Left ventricle myocardium inferior (tissue), 1 donor: ENCODE measurements around the gene TYW5. TPM values are rescaled to one million over a fixed set of nuclear protein-coding genes. Genes with fewer than 3 reads are reported as not detected.

Experiments used
- DNase-seq: peaks from one replicate; pipeline ENCODE4 v3.0.0-alpha.2; 2020
- H3K27ac ChIP-seq: fragments of 200-600 bp; replicated peaks from 2 replicates; pipeline ENCODE4 v1.8.0; 2021
- H3K27me3 ChIP-seq: fragments of 200-600 bp; 2 replicates; pipeline ENCODE4 v1.8.0; 2021; ENCODE audit warnings: low read depth
- H3K36me3 ChIP-seq: fragments of 200-600 bp; 2 replicates; pipeline ENCODE4 v1.8.0; 2021
- H3K4me1 ChIP-seq: fragments of 200-600 bp; 2 replicates; pipeline ENCODE4 v1.8.0; 2021
- H3K4me3 ChIP-seq: fragments of 200-600 bp; 2 replicates; pipeline ENCODE4 v1.8.0; 2021; ENCODE audit warnings: mild to moderate bottlenecking, moderate library complexity
- H3K9me3 ChIP-seq: fragments of 200-600 bp; replicated peaks from 2 replicates; pipeline ENCODE4 v1.8.0; 2021
- CTCF ChIP-seq: fragments of 200-600 bp; IDR thresholded peaks from 2 replicates; pipeline ENCODE4 v1.8.0; 2021; ENCODE audit warnings: antibody characterized with exemption, mild to moderate bottlenecking, borderline replicate concordance
- intact Hi-C: fragments of 100-400 bp; cut with micrococcal nuclease; formaldehyde crosslinking; loops from one replicate; pipeline ENCODE4 v1.11.0; 2022
- total RNA-seq: library from RNA; stranded (reverse); fragmentation: NEBNext Ultra II Directional; extraction: Animal tissue kit (Norgen Biotek cat#: 25700); gene quantifications from one replicate; pipeline ENCODE4 v1.2.1, GENCODE V29; 2021
- donor health status: DM: no; HTN: yes; CAD: no; lungs with severe emphysema.

The TYW5 gene
- total RNA-seq, 1 donor from 2014 or later = 2.9 TPM

GRCh38 chr2:199901942-199902341 is 53.3 kb downstream of the TYW5 start:
- Histone ChIP-seq H3K27me3 (no peaks in the 10 kb centered on the region), H3K27ac (no peak overlapping the region), H3K4me3 (no peak overlapping the region), H3K36me3 (no peaks in the 10 kb centered on the region), H3K4me1 (no peaks in the 10 kb centered on the region), H3K9me3 (no peaks in the 10 kb centered on the region)
- no peak for DNase-seq
- no peak for TF ChIP-seq CTCF
- intact Hi-C loops = no loop called here

- TF ChIP-seq CTCF = no peak
- H3K27ac ChIP-seq = no peak overlapping the region
- no peak overlapping the region for H3K4me3 ChIP-seq
- DNase-seq = no peak
- peaks cover 4% of the 10 kb centered on the region for H3K9me3 ChIP-seq
- H3K27me3 ChIP-seq = no peaks in the 10 kb centered on the region
- H3K4me1 ChIP-seq = no peaks in the 10 kb centered on the region
- no peaks in the 10 kb centered on the region for H3K36me3 ChIP-seq
- intact Hi-C loops = no loop called here
These were observed 58.7 kb downstream of the TYW5 start for GRCh38 chr2:199896617-199897016.

DNA sequence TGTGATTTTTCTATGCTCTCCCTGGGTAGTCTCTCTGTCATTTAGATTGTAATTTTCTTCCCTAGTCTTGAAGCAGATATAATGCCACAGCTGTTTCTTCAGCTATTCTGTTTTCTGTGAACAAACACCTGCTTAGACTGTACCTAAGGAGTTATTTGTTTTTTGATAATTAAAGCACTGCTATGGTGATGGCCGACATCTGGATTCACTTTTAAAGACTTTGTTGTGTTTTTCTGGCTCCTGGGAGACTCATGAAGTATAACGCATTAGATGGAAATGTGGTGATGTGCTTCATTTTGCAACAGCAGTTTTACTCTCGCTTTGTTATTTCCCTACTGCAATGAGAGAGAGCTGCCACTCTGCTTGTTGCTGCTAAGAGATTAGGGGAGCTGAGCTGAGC is 59.9 kb downstream of the TYW5 start:
- no peaks in the 10 kb centered on the region for H3K36me3 ChIP-seq
- no peaks in the 10 kb centered on the region for H3K4me1 ChIP-seq
- DNase-seq = no peak
- H3K27ac ChIP-seq = no peak overlapping the region
- H3K9me3 ChIP-seq = peaks cover 10% of the 10 kb centered on the region
- no peak for TF ChIP-seq CTCF
- H3K4me3 ChIP-seq = no peak overlapping the region
- intact Hi-C loops = no loop called here
- H3K27me3 ChIP-seq = no peaks in the 10 kb centered on the region

GRCh38 chr2:199883474-199884212 is 71.6 kb downstream of the TYW5 start:
- no peak for TF ChIP-seq CTCF
- Histone ChIP-seq H3K36me3 (no peaks in the 10 kb centered on the region), H3K9me3 (peaks cover 7% of the 10 kb centered on the region), H3K27ac (no peak overlapping the region), H3K27me3 (peaks cover 12% of the 10 kb centered on the region), H3K4me3 (no peak overlapping the region), H3K4me1 (no peaks in the 10 kb centered on the region)
- intact Hi-C loops = no loop called here
- DNase-seq = no peak

DNA sequence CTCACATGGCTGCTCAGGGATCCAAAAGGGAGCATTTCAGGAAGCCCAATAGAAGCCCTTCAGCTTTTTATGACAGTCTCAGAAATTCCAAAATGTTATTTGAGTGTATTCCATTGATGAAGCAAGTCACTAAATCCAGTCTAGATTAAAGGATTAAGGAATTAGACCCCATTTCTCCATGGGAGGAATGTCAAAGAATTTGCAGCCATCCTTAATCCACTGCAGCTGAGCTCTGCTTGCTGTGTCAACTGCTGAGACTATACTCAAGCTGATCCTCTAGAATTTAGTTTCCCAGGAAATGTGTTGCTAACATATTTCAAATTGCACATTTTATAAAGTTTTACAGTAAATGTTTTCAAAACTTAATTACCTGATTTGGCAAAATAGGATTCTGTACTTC is 72.6 kb downstream of the TYW5 start:
- TF ChIP-seq CTCF = no peak
- Histone ChIP-seq H3K4me3 (no peak overlapping the region), H3K27me3 (peaks cover 12% of the 10 kb centered on the region)

More for the DNA sequence above, 72.6 kb downstream of the TYW5 start:
- Histone ChIP-seq H3K9me3 (peaks cover 14% of the 10 kb centered on the region), H3K36me3 (no peaks in the 10 kb centered on the region), H3K27ac (no peak overlapping the region), H3K4me1 (no peaks in the 10 kb centered on the region)
- no peak for DNase-seq
- intact Hi-C loops = no loop called here

Other genes with a start within 250 kb of the TYW5 start
- gene FTCDNL1, start 104.3 kb downstream of the TYW5 start, total RNA-seq = 2.7 TPM
- gene C2orf69, start 44.2 kb downstream of the TYW5 start, total RNA-seq = 8.0 TPM
- gene MAIP1, start 91 bp upstream of the TYW5 start, total RNA-seq = 22.7 TPM